Right lung (tissue), 10 donors: Measurements from ENCODE around the gene LECT2. TPM values are rescaled to one million over a fixed set of nuclear protein-coding genes. Genes with fewer than 3 reads are reported as not detected.

Experiments used
- DNase-seq, 2 donors: peaks; one replicate each; pipeline ENCODE4 v3.0.0-alpha.2; 2013
- long read RNA-seq, 8 donors: transcript quantifications; one replicate each; lab custom pipeline, GENCODE V29; 2026
- polyA plus RNA-seq, 5 donors: library from polyadenylated mRNA; unstranded; fragments of 120-200 nt; gene quantifications; one replicate each; pipeline versions ENCODE4 v1.2.1 to v1.2.3, GENCODE V29; 2013; ENCODE audit warnings: inconsistent platforms in 1 of 5, low replicate concordance in 1 of 5; ENCODE audit not compliant: insufficient read length in 5 of 5, insufficient read depth in 1 of 5

LECT2 gene
- 1 to 10 TPM in 2 of 5 donors, under 1 TPM in 3; 0.58 to 1.7 (median 0.98) TPM for polyA plus RNA-seq
- long read RNA-seq, donor 1, result 0 reads
- long read RNA-seq, donor 2, result 0 reads
- long read RNA-seq, donor 3, result 0 reads
- long read RNA-seq, donor 4, result 0 reads
- long read RNA-seq, donor 5, result 0 reads
- long read RNA-seq, donor 6, result 0 reads
- long read RNA-seq, donor 7, result 0 reads
- long read RNA-seq, donor 8, result 0 reads

DNA sequence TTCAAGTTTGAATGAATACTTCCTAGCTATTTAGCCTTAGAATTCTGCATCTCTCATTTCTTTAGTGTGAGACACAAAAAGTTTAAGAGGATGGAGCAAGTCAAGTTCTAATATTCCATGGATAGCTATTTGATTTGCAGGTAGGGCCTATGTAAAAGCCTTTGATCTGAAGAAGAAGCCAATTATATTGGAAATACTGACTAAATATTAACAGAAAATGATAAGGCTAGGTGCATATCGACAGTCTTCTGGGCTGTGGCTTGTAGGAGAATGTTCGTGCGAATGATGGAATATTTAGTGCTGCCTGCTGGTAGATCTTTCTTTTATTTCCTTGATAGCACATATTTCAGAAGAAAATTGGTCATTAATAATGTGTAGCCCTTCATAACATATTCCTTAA is at the start of gene LECT2:
Gene LECT2 (minus strand): TSS at position 85 of the 400 bp plus-strand sequence. CDS start 150 bp downstream, outside the sequence.
- DNase-seq, result no peak

DNA sequence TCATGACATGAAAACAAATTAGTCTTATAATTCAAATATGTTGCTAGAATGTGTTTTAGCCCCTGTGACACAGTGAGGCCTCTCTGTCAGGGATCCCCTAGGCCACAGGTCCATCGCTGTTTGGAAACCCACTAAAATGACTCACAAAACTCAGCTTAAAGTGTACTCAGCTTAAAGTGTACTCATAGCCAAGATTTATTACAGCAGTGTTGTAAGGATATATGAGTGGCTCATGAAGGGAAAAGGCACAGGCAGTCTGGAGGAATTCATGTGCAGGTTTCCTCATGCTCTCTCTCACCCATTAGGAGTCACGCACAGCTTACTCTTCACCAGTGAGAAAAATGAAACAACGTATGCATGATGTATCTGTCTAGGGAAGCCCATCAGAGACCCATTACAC is 49.7 kb upstream of the LECT2 start:
- DNase-seq, result no peak

DNA sequence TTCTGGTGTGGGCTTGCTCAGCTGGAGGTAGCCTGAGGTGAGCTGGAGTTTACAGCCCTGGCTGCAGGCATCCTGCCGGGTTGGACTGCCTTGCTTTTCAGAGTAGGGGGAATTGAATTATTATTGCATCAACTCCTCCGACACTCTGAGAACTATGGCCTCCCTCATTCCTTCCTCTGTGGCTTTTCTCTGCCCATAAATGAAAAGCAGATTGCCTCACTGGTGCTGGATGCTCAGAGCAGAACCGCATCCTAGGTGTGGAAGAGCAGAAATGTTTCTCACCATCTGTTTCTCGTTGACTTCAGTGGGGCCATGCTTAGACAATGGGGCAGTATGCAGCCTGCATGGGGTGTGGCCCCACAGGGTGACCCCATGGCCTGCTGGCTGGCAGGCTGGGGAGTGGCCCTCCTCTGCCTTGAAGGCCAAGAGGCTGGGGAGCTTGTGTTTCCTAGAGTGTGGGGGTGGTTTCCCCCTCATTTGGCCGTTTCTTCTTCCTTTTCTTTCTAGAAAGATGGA is 46.7 kb upstream of the LECT2 start:
- no peak for DNase-seq

DNA sequence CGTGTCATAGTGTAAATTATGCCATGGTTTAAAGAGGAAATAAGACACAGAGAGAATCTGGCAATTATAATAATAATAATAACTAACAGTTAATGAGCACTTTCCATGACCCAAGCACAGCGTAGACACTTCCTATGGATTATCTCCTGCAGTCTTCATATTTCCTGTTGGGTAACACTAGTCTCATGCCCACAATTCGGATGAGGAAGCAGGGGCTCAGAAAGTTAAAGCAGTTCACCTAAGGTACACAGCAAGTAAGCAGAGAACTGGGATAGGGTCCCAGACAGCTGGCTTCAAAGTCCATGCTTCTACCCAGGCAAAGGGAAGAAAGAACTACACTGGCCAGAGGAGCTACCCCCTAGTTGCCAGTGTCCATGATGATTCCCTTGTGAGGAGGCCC is 46.1 kb upstream of the LECT2 start:
- DNase-seq, result no peak

DNA sequence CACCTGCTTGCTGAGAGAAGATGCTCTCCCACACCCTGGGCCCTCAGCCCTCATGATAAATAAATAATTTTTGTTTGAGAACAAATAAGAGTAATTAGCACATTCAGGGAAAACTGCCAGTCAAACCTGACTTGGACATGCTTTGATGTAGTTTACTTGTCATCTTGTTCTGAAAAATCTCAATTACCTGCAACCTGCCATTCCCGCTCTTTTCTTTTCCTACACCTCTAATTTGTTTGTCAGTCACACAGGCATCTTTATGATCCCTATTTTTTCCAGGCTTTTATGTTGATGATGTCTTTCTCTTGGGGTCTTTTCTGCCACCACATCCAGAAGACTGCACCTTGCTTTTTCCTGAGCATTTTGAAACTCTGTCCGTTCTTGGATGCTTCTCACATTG is 45.4 kb upstream of the LECT2 start:
- no peak for DNase-seq

DNA sequence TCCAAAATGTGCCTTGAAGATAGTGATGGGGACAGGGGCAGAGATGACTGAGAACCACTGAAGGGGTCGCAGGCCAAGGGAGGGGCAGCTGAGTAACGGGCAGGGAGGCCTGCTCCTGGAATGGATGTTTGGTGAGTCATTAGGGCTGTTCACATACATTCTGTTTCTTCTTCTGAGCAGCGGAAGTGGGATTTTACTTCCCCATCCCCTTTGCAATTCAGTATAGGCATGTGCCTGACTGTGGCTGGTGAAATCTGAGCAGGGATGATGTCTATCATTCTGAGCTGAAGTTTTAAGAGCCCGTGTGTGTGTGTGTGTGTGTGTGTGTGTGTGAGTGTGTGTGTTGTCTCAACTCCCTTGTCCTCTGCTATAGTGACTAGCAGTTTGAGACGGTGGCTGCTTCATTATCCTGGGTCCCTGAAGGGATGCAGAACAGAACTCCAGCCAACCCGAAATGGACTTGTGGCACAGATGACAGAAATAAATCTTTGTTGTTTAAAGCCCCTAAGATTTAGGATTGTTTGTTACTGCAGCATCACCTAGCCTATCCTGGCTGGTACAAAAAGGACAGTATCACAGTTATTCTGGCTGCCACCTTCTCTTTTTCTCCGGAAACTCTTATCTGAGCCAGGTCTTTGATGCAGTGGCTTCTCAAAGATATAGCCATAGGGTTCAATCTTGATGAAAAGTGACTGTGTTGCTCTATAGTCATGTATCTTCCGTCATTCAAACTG is 44.8 kb upstream of the LECT2 start:
- DNase-seq, result no peak

DNA sequence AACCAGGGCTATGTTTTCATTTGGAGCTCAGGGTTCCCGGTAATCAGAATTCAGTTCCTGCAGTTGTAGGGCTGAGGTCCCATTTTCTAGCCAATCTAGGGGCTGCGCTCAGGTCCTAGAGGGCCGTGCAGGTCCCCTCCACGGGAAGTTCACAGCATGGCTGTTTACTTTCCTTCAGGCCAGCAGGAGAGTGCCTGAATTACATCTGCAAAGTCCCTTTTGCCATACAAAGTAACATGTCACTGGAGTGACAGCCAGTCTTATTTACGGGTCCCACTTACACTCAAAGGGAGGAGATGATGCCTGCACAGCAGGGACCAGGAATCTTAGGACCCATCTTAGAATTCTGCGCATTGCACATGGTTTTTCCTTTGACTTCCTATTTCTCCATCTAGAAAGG is 44.1 kb upstream of the LECT2 start:
- DNase-seq, result no peak

DNA sequence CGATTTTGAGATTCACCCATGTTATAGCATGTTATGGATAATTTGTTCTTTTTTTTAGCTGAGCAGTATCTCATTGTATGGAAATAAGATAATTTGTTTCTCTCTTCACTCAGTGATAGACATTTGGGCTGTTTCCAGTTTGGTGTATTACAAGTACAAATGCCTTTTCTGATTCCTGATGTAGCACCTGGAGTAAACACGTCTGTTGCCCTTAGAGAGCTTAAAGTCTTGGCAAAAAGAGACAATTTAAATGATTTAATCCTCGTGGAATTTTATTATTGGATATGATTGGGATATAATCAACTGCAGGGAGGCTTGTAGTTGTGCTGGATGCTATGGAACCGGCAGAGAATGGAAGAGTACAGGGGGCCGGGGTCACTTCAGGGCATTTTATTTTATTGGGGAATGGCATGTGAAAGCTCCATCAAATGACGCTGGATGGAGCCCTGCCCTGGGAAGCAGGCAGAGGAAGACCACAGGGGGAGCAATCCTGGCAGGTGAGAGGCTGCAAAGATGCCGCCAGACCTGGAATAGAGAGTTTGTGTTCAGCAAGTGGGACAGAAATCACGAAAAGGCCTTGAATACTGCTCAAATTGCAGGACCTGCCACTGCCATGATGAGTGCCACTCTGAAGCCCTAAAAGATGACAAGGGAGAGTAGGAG is 43.0 kb upstream of the LECT2 start:
- DNase-seq, result no peak

DNA sequence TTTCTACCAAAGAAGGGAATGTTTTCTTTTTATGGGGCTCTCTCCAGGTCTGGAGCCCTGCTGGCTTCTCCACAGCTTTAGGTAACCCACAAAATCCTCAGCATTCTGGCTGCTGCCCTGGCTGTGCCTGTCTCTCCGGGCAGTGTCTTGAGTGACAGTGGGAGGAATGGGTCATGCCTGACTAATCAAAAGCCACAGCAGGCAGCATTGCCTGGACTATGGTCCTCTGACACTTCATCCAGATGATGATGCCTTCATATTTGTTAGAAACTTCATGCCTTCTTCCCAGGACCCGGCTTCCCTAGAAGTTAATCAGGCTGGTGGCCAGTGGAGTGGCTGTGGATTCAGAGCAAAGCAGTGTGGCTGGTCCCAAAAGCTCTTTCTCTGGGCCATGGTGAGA is 41.8 kb upstream of the LECT2 start:
- no peak for DNase-seq

DNA sequence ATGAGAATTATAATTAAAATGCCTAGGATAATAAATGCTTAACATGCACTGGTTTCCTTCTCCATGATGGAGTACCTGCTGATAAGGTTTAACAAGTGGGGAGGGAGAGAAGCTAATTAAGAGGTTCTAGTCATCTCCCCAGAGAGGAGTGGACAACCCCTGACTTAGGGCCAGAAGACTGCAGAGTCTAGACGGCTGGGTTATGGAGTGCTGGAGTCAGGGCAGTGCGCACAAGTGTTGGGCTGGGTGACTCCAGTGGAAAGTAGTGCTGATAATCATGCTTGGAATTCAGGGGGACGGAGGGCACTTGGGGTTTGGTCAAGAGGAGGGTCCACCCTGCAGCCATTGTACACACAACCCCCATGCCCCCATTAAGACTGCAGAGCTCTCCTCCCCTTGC is 41.2 kb upstream of the LECT2 start:
- DNase-seq, result no peak

DNA sequence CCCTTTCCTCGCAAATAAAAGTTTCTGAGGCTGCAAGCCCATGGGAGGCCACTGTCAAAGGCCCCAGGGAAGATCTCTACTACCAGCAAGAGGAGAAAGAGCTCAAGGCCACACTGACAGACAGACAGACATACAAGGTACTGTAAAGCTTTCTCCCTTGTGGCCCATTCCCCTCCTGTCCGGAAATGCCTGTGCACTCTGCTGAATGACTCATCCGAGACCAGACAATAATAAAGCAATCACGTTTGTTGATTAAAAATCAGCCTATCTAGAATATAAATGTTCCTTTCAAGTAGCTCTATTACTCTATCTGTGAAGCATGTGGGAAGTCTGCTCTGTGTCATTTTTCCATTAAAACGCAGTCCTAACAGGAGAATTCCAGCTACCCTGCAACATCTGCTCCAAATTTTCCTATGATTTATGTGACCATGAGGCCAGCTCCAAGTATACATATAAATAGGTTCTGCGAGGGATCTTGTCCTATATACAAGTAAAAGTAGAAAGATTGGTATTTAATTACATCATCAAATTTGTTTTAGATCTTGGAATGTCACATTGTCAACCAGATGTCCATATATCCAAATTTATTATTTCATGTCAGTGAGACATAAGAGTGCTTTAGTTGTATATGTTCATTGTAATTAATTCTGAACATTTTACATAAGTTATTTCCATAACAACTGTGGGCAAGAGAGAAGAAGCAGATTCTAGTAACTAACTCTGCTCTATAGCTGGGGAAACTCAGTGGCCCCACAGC is 39.3 kb upstream of the LECT2 start:
- DNase-seq, result no peak

DNA sequence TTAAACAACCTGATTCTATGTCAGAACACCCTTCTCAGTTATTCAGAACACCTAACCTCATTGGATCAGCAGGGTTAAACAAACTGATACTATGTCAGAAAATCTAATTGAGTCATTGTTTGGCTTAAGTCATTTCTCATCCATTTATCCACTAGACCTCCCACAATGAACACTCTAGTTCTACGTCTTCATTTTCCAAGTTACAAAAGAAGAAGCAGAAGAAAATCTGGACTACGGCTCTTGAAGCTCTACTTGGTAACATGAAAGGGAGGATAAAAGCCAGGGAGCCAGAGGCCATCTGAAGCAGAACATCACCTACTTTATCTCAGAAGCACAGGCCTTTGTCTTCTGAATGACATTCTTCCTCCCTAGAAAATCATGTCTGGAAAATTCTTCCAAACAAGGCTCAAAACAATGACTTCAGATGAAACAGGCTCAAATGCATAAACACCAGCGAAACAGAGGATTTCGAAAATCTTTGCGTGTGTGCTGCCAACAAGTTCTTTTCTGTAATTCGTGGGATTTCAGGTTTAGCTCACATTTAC is 38.6 kb upstream of the LECT2 start:
- no peak for DNase-seq

DNA sequence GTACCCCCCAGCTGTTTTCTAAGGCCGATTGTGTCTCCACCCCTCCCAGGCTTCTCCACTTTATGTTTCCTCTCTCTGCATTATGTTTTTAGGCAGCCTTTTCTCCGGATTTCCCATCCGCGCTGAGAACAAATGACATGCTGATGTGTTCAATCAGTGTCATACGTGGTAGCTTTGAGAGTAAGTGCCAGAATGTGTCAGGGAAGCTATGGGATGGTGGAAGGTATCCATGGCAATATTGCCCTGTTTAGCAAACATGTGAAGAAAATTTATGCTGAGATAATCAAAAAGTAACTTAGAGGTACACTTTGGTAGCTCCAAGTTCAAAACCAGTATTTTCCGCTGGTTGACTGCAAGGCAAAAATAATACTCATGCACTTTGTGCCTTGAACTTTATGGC is 36.6 kb upstream of the LECT2 start:
- DNase-seq, result no peak

DNA sequence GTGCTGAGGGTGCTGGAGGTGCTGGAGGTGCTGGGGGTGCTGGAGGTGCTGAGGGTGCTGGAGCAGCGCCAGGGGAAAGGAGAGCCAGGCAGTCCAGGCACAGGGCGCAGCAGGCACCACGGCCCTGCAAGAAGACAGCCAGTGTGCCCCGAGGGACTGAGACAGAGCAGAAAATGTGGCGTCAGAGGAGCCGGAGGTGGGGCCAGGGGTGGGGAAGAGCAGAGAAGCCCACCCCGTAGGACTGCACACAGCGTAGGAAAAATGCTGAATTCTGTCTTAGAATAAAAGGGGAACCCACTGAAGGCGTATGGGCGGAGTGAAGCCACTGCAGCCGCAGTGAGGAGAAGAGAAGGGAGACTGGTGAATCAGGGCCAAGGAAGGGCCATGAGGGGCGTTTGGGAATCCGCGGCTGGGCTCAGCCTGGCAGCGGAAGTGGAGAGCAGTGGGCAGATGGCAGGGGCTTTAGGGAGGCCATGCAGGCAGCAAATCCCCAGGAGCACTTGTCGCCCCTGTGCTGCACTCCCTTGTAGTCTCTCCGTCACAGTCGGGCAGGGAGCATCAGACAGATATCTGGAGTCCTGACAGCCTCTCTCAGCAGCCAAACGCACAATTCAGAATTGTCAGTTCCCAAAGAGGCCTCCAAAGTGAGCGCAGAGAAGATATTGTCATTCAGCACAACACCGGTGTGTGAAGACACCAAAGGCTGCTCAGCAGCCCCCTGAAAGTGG is 35.9 kb upstream of the LECT2 start:
- DNase-seq, result no peak

DNA sequence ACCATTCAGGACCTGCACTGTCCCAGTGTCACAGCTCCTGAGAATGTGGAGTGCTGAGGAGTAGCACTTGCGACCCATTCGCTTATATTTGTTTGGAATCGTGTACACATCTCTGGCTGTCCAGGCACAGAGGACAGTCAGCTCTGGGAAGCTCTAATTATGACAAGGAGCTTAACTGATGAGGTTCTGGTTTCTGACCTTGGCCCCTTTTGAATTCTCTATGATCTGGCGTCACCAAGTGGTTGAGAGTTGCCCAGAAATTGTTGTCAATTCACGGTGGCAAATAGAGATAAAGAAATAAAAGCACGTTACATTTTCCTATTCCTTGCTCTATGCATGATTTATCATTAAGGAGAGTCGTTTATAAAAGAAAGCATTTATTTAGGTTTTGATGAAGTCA is 34.9 kb upstream of the LECT2 start:
- DNase-seq, result no peak

DNA sequence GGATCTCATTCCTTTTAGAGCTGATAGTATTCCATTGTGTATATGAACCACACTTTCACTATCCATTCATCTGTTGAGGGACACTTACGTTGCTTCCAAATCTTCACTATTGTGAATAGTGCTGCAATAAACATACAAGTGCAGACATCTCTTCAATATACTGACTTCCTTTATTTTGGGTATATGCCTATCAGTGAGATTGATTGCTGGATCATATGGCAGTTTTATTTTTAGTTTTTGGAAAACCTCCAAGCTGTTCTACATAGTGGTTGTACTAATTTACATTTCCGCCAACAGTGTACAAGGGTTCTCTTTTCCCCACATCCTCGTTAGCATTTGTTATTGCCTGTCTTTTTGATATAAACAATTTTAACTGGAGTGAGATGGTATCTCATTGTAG is 33.8 kb upstream of the LECT2 start:
- DNase-seq, result no peak

DNA sequence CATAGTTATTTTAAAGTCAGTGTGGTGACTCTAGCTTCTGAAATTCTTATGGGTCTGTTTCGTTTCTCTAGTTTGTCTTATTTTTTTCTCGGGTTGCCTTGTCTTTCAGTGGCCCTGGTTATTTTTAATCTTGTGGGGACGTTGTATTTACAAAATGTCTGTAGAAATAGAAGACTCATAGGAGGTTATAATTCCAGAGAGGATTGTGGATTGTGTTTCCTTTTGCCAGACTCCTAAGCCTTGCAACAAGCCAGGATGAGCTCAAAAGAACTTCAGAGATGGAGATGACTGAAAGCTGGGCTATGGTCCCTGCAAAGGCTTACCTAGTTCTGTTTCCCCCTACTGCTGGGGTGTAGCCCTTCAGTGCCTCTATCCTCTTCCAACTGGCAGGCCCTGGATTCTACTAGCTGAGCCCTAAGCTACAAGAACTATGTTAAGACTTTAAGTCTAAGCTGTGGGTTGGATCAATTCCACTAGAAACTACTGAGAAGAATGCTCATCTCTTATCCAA is 32.2 kb upstream of the LECT2 start:
- DNase-seq, result no peak

DNA sequence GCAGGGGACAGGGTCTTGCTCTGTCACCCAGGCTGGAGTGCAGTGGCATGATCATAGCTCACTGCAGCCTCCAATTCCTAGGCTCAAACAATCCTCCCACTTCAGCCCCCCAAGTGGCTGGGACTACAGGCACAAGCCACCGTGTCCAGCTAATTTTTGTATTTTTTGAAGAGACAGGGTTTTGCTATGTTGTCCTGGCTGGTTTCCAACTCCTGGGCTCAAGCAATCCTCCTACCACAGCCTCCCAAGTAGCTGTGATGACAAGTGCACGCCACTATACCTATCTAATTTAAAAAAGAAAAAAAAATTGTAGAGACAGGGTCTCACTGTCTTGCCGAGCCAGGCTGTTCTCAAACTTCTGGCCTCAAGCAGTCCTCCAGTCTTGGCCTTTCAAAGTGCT is 31.6 kb upstream of the LECT2 start:
- no peak for DNase-seq

DNA sequence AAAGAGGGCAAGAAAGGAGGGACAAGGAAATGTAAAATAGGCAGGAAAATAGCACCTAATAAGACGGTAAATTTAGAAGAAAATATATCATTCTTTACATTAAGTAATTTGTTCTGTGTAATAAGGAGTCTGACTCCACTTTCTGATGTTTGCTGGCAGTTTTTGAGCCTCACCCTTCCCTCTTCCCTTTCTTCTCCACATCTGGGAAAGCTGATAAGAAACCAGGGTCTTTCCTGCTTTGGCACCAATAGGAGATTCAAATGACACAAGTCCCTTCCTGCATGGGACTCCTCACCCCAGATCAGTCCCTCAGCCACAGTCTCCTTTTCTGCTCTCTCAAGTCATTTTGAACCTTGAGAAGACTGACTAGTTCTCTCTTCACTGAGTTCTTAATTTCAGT is 31.2 kb upstream of the LECT2 start:
- DNase-seq, result no peak

DNA sequence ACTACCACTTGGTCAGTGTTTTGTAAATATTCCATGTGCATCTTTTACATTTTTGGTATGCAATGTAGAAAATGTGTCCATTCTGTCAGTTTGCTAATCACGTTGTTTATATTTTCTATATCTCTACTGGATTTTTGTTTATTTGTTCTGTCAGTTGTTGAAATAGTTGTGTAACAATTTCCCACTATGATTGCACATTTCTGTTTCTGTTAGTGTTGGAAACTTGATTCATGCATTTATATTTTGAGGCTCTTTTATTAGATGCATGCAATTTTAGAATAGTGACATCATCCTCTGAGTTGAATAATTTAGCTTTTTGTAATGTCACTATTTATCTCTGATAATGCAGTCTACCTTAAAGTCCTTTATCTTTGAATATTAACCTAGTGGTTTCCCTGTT is 25.8 kb upstream of the LECT2 start:
- DNase-seq, result no peak

DNA sequence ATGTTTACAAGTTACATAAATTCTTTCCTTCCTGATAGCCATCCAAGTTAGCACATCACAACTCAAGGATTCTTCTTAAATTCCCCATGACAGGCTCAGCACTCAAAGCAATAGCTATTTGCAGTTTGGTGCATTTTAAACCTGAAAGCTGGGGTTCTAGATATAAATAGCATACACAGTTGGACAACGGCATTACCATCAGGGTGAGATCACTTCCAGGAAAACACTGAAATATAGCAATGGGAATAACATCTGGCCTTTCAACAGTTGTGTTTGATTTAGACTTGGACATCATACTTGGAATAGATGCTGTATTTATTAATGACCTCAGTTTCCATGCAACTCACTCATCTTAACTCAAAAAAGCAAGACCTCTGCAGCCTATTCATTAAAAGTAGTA is 24.7 kb upstream of the LECT2 start:
- DNase-seq, result no peak
